KOPT-K1 (cell line): ENCODE measurements around the gene ZNF236.
"Not testable (repeated sequence)": the region's sequence is repeated elsewhere in the genome, so short reads cannot be mapped to it uniquely, and the experiment has no call there.

ENCODE experiments used
- H3K27ac ChIP-seq: fragments of 200-600 bp; sonication (generic); 2 replicates; pipeline ENCODE4 v1.5.1; 2016; ENCODE audit warnings: antibody characterized with exemption, mild to moderate bottlenecking, low read depth, low read length; ENCODE audit not compliant: poor library complexity, severe bottlenecking
- H3K36me3 ChIP-seq: fragments of 200-600 bp; sonication (generic); 2 replicates; pipeline ENCODE4 v1.5.1; 2017; ENCODE audit warnings: antibody characterized with exemption, mild to moderate bottlenecking, low read length, moderate library complexity; ENCODE audit not compliant: insufficient read depth
- H3K9me3 ChIP-seq: fragments of 200-600 bp; sonication (generic); 2 replicates; pipeline ENCODE4 v1.5.1; 2017; ENCODE audit warnings: antibody characterized with exemption, low read length, mild to moderate bottlenecking; ENCODE audit not compliant: insufficient read depth, poor library complexity, severe bottlenecking

ZNF236 gene

DNA sequence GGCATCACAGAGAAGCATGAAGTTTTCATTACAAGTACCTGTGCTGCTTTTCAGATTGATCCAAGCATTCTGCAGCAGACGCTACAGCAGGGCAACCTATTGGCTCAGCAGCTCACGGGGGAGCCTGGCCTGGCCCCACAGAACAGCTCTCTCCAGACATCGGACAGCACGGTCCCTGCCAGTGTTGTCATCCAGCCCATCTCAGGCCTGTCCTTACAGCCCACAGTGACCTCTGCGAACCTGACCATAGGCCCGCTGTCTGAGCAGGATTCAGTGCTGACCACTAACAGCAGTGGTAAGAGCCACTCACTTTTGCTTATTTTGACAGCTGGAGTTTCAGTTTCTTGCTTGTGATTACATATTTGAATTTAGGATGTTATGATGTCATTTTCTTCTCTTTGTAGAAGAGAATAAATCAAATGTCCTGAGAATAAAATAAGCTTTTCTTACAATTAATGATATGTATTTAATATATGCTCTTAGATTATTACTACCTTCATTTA is 104.9 kb downstream of the ZNF236 start:
- no peaks in the 10 kb centered on the region for H3K9me3 ChIP-seq
- H3K36me3 ChIP-seq, result peaks cover 92% of the 10 kb centered on the region
- H3K27ac ChIP-seq, result no peak overlapping the region

DNA sequence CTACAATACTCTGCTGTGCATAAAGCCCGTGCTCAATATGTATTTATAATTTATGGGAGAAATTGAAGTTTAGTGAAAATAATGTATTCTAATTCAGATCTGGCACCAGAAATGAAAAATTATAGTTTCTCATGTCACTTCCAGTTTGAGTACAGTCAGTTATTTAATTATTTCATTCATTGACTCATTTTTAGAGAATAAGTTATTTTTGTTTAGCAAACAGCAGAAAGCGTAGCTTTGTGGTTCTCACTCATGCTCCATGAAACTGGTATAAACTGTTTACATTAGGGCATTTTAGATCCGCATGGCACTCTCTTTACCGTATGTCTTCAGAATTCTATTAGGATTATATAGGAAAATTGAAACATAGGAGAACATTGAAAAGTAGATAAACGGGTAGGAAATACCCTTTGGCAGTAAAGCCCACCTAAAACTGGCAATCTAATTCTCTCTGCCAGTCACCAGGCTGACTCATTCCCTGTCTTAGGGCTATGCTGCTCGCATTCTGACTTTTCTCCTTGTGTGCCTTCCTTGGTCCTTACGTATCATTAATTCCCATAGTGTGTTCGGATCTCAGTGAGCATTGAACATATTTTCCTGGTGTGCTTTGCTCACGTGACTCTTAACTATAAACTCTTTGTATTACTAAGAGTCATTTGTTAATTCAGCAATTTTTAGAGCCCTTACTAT is 106.0 kb downstream of the ZNF236 start:
- peaks cover 94% of the 10 kb centered on the region for H3K36me3 ChIP-seq
- H3K27ac ChIP-seq, result no peak overlapping the region
- no peaks in the 10 kb centered on the region for H3K9me3 ChIP-seq

GRCh38 chr18:76931171-76931570 is 108.8 kb downstream of the ZNF236 start:
- peaks cover 88% of the 10 kb centered on the region for H3K36me3 ChIP-seq
- H3K27ac ChIP-seq, result no peak overlapping the region
- H3K9me3 ChIP-seq, result no peaks in the 10 kb centered on the region

- Histone ChIP-seq H3K27ac (no peak overlapping the region), H3K36me3 (peaks cover 88% of the 10 kb centered on the region), H3K9me3 (no peaks in the 10 kb centered on the region)
Observed at GRCh38 chr18:76932026-76932819, 109.9 kb downstream of the ZNF236 start.

DNA sequence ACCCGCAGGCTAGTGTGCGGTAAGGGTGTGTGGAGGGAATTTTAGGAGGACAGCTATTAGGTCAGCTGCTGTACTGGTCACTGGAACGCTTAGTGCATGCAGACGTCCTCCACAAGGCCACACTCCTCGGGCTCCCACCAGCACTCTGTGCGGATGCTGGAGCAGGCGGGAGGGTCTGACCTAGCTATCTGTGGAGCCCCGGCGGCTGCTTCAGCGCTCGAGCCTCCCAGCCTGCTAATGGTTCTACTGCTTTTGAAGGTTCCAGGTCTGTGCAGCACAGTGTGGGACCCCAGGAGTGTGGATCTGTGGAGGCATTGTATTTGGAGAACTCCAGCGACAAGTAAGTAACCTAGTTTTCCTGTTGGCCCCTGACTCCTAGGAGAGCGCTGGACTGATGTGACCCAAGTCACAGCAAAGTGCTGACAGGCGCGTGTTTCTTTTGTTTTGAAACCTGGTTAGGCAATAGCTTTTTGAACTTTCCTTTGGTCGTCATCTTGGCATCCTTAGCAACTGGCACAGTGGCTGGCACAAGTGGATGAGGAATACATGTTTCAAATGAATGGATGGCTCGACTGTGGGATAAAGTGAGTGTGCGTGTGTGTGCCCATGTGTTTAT is 113.5 kb downstream of the ZNF236 start:
- Histone ChIP-seq H3K9me3 (no peaks in the 10 kb centered on the region), H3K27ac (no peak overlapping the region), H3K36me3 (peaks cover 88% of the 10 kb centered on the region)

DNA sequence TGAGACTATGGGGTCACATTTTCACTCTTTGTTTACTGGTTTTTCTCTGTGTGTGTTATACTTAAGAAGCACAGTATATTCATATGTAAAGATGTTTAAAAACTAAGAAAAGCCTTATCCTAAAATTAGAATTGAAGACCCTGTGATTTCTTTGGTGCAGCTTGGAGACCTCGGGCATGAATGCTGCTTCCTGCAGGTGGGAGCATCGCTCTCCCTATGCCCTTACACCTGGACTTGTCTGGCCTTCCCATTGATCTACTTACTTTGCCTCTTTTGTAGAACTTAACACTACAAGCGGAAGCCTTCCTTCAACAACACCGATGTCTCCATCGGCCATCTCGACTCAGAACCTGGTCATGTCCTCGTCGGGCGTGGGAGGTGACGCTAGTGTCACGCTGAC is 114.5 kb downstream of the ZNF236 start:
- Histone ChIP-seq H3K27ac (no peak overlapping the region), H3K36me3 (peaks cover 86% of the 10 kb centered on the region), H3K9me3 (no peaks in the 10 kb centered on the region)

- Histone ChIP-seq H3K9me3 (no peaks in the 10 kb centered on the region), H3K27ac (no peak overlapping the region), H3K36me3 (peaks cover 78% of the 10 kb centered on the region)
Observed at GRCh38 chr18:76937597-76937996, 115.2 kb downstream of the ZNF236 start.

GRCh38 chr18:76938619-76939018 is 116.3 kb downstream of the ZNF236 start:
- Histone ChIP-seq H3K36me3 (peaks cover 72% of the 10 kb centered on the region), H3K9me3 (no peaks in the 10 kb centered on the region), H3K27ac (no peak overlapping the region)

DNA sequence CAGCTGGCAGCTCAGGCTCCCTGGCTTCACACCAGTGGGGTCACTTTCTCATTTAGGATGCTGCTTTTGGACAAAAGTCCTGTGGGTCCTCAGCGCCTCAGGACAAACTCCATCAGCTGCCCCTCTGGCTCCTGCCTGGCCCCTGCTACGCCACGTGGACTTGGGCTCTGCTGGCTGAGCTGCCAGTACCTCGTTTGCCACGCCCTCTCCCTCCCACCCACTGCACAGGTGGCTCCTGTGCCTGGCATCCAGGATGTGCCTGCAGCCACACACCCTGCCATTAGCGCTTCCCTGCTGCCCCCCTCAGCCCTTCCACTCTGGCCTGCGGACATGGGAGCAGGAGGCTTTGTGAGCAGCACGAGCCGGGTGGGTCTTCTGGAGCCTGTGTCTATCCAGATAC is 118.9 kb downstream of the ZNF236 start:
- peaks cover 11% of the 10 kb centered on the region for H3K9me3 ChIP-seq

DNA sequence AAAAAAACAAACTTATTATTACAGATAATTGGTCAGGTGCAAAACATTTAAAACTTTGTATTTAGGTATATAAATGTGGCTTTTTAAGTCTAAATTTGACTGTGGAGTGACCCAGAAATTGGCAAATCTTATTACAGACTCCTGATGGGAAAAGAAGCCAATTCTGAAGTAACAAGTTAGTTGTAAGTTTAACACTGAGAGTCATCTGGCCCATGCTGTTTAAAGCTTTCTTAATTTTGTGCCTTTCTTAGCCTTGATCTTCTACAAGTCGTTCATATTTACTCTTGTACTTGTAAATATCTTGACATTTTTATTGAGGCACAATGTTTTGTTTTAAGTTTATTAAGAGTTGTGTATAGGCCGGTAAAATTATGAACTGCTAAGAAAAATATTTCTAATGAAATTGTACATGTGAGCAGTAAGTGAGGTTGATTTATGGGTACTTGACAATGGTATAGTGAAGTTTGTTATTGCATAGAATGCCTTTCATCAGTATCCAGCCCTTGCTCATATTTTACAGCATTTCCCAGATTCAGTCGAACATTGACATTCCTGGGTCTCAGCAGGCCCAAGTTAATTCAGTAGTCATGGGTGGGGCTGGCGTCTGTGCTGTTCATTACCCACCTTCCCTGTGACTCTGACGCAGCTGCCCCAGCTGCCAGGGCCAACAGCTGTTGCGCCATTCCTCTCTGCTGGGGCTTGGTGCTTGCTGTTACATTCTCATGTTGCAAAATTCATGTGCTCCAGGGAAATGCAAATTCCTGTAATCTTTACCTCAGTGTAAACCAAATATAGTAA is 121.4 kb downstream of the ZNF236 start:
- H3K9me3 ChIP-seq, result peaks cover 11% of the 10 kb centered on the region
- no peak overlapping the region for H3K27ac ChIP-seq
- peaks cover 75% of the 10 kb centered on the region for H3K36me3 ChIP-seq

More for the DNA sequence above, 118.9 kb downstream of the ZNF236 start:
- peaks cover 78% of the 10 kb centered on the region for H3K36me3 ChIP-seq
- no peak overlapping the region for H3K27ac ChIP-seq

DNA sequence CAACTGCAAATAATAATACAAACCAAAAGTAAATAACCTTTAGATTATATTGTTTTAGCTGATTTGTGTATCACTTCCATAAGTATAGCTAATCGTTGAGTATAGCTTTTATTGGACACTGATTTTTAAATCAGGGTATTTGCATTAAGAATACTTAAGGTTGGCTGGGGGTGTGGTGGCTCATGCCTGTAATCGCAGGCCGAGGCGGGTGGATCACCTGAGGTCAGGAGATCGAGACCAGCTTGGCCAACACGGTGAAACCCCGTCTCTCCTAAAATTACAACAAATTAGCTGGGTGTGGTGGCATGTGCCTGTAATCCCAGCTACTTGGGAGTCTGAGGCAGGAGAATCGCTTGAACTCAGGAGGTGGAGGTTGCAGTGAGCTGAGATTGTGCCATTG is 122.0 kb downstream of the ZNF236 start:
- H3K9me3 ChIP-seq, result peaks cover 11% of the 10 kb centered on the region
- not testable (repeated sequence) for H3K27ac ChIP-seq
- peaks cover 75% of the 10 kb centered on the region for H3K36me3 ChIP-seq

GRCh38 chr18:76948345-76948744 is 126.0 kb downstream of the ZNF236 start:
- Histone ChIP-seq H3K36me3 (peaks cover 79% of the 10 kb centered on the region), H3K27ac (no peak overlapping the region), H3K9me3 (peaks cover 11% of the 10 kb centered on the region)

GRCh38 chr18:76951456-76952247 is 129.3 kb downstream of the ZNF236 start:
- Histone ChIP-seq H3K27ac (no peak overlapping the region), H3K9me3 (no peaks in the 10 kb centered on the region), H3K36me3 (peaks cover 70% of the 10 kb centered on the region)

- Histone ChIP-seq H3K36me3 (peaks cover 69% of the 10 kb centered on the region), H3K27ac (no peak overlapping the region), H3K9me3 (no peaks in the 10 kb centered on the region)
Observed at GRCh38 chr18:76952747-76953146, 130.4 kb downstream of the ZNF236 start.
